ENCODE data around the gene PPP1R18.
"Not testable (repeated sequence)": the region's sequence is repeated elsewhere in the genome, so short reads cannot be mapped to it uniquely, and the experiment has no call there.

PPP1R18 gene

DNA sequence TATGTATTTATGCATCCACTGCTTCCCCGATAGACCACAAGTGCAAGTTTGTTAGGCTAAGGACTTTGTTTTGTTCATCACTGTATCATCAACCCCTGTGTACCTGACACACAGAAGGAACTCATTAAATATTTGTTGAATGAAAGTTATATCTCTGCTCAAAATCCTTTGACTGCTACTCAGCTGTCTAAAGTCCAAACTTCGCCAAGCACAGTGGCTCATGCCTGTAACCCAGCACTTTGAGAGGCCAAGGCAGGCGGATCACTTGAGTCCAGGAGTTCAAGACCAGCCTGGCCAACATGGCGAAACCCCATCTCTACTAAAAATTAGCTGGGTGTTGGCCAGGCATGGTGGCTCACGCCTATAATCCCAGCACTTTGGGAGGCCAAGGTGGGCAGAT is 28.5 kb downstream of the PPP1R18 start:
- DNase-seq: not testable (repeated sequence)

DNA sequence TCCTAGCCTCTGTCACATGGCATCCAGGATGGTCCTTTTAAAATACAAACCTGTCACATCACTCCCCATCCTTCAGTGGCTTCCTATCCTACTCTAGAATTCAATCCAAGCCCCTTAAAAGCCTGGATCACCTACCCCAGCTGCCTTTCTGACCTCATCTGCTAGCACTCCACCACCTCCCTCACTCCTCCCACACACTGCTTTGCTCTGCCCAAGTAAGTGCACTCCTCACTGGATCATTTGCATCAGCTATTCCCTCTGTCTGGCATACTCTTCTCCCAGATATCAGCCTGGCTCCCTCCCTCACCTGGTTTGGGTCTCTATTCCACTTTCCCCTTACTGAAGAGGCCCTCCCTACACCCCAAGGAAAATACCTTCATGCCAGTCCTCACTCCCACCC is 29.0 kb downstream of the PPP1R18 start:
- DNase-seq: no peak

DNA sequence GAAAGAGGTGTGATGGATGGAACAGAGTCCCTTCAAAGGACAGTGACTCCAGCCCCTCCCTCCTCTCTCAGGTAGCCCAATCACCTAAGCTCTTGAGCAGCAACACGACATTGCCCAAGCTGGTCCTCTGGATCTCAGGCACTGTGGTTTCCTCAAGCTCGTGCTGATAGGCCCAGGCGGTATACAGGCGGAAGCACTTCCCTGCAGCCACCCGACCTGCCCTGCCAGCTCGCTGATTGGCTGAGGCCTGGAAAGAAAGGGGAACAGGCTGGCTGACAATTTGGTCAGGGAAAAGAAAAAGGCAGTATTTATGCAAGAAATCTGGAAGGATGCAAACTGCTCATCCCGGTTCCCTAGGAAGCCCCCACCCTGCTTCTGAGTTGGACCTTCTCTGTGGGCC is 29.9 kb downstream of the PPP1R18 start:
- no peak for DNase-seq

DNA sequence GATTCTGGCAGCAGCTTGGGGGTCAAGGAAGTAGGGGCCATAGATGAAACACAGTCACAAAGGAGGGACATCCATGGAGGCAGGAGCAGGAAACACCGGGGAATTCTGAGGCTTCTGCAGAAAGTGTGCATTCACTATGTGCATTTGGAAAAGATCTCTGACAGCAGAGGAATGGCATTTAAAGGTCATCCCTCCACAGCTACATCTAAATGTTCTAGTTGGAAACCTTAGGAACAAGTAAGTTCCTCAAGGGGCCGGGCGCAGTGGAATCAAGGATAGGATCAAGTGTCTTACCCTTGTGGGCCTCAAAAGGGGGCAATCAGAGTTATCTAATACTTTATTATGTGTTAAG is 30.7 kb downstream of the PPP1R18 start:
- no peak for DNase-seq

DNA sequence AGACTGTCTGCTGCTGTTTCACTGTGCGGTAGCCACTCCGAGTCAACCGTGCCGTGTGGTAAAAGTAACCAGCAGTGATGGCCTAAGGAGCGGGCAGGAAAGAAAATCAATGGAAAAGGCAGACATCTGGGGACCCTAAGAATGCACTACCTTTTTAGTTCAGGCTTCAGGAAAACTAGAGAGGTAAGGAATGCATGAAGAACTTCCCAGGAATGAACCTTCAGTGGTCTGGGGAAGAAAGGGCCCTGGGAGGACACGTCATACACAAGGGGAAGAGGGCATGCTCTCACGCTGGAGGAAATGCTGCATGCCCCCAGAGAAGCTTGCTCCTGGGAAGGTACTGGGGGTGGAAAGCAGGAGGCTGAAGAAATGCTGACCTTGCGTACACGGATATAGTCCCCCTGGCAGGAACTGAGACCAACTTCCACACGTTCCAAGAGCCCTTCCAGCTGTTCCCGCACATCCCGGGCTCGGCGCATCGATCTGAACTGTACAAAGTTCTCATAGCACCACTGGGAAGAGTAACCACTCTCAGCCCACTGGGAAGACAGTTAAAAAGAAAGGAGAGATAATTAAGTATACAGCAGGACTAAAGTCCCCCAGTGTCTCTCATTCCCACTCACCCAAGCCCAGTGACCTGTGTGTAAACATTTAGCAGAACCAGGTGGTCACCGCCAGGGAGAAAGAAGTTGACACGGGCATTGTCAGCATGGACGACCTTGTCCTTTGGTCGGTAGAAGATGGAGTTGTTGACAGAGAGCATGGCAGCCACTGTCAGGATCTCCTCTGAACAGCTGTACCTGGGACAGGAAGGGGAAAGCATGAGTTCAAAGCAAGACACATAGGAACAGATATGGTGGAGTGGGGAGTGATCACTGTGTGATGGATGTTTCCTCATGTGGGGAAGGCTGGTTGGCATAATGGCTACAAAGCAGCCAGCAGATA is 31.4 kb downstream of the PPP1R18 start:
- DNase-seq: no peak

DNA sequence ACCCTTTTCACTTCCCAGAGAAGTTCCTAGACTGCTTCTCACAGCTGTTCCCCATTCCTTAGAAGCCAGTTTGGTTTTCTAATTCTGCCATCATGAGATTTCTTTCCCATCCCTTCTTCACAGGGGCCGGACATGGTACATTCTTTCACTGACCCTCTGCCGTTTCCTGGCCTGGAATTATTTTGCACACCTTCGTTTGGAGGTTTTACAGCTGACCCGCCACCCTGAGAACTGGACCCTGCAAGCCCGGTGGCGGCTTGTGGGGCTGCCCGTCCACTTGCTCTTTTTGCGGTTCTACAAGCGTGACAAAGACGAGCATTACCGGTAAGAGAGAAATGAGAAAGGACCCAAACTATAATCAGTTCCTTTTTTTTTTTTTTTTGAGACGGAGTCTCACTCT is 35.3 kb downstream of the PPP1R18 start:
- no peak for DNase-seq

DNA sequence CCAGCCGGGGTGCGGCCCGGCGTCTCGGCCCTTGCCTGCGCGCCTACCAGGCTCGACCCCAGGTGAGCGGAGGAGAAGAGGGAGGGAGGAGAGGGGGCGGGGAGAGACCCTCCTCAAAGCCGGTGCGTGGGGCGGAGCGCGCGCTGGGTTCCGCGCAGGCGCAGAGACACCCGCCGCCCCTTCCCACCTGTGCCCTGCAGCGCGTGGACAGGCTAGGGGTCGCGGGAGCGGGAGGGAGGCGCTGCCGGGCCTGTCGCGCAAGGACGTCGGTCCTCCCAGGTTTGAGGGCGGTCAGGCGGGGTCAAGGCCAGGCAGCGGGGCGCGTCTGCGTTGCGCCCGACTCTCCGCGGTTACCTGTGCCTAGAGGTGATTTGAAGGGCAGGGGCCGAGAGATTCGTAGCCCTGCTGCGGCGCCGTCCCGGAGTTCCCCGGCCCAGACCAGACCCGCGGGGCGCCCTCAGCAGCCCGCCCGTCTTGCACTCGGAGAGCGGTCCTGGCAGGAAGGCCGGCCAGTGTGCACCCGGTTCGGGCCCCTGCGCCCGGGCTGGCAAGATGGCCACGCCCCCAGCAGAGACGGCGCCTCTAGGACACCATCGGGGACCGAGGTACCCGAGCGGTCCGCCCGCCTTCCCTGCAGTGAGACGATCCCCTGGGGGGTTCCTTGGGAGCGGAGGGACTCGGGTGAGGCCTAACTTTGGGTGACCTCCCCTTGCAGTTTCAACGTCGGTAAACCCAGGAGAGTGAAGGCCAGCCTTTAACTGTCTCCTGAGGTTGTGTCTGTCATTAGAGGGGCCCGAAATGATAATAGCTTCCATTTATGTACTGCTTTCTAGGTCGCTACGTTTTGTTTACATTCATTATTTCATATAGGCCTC is 39.0 kb downstream of the PPP1R18 start:
- peak; percentile 89 for DNase-seq

DNA sequence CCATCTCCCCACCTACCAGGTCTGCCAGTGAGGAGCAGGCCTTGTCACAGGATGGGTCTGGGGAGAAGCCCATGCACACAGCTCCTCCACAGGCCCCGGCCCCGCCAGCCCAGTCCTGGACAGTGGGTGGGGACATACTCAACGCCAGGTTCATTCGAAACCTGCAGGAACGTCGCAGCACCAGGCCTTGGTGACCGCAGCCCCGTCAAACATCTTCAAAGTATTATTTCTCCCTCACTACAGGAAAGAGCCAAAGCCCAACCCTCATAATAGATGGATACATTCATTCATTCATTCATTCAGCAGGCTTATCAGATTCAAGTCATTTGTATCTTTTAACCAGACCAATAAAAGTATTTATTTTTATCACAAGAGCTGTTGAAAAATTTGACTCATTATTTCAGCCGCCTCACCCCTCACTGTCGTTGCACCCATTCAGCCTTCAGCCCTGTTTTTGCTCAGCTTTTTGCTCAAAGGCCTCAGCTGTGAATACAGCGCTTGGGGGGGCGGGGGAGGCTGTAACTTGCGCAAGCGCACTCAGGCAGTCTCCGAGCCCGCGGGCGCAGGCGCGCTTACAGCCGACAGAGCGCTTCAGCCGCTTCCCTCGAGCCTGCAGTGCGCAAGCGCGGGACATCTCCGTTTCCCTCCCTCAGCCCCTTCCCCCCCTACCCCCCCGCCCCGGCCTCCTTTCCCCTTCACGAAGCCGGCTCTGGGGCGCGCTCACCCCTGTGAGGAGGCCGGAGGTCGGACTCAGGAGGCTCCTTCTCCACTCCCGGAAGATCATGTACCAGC is 39.8 kb downstream of the PPP1R18 start, which contains the start of gene C6orf136:
Gene C6orf136, plus strand, starts transcription at position 684 of the 792 bp plus-strand sequence. Its CDS starts 99 bp downstream, at position 783.
- peak; percentile 89 for DNase-seq

DNA sequence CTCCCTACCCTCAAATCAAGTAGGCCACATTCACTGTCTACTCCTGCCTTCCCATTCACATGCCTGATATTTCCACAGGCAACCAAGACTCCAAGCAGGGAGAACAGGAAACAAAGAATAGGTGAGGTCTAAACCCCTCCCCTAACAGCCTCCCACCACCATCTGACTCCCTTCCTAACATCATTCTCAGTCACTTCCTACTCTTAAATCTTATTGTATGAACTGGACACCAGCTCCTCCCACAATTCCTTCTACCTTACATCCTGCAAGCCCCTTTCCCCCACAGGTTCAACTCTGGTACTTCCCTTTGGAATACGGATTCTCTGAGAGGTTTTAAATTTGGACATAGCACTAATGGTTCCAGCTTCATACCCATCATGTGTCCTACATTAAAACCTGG is 40.5 kb downstream of the PPP1R18 start:
- no peak for DNase-seq

DNA sequence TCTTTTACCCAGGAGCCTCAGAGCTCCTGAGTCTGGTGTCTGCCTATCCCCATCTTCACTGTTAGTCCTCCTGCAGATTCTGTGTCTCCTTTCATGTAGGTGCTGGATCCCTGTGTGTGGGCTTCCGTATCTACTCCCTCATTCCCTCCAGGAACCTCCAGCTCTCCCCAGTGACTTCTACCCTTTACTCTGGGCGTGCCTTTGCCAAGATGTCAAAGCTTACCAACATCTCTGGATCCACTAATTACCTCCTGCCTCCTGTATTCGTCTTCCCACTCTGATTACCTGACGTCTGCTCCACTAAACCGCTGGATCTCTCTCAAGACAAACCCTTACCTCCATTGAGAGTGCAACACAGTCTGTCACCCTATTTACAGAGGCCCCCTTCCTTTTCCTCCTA is 41.7 kb downstream of the PPP1R18 start:
- DNase-seq: no peak

DNA sequence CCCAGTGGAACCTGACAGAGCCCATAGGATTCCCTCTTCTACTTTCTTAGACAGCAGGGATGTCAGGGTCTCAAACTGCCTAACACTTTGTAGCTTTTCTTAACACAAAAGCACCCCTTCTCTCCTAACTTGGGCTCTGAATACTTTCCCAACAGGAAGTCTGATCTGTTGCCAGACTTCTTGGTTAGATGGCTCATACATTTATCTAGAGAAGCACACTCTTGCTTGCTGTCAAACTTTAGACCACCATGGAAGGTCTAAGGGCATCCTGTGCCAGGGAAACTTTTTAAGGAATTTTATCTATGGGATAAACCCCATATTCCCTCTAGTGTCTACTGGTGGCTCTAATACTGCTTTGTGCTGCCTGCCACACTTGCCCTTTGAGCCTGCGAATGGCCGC is 42.8 kb downstream of the PPP1R18 start:
- DNase-seq: no peak

DNA sequence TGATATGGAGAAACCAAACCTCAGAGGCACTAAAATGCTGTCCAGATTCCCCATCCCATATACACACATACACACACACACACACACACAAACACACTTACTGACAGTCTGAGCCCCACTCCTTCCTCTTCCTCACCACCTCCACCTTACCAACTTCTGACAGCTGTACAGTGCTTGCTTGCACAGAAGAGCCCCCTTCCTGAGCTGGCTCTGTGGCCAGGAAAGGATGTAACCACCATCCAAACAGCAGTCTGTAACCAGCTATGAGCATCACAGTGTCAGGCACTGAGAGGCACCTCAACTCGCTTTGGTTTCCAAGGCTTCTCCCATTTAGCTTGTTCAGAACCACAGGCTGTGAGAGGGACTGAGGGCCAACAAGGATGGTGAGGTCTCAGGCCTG is 45.4 kb downstream of the PPP1R18 start:
- no peak for DNase-seq

DNA sequence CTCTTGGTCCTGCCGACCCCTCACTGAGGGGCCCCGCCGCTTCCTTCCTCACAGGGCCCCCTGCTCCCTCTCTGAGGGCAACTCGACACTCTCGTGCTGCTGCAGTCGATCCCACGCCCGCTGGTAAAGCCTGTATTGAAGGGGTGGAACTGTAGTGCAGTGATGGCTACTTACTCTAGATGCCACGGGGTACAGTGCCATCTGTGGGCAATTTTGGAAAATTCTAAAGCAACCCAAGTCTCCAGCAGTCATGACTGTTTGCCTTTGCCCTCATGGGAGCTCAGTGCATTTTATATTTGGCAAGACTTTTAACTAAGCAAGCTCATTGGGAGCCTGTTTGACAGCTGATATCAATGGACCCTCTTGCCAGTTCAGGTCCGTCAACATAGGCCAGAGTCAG is 46.0 kb downstream of the PPP1R18 start:
- DNase-seq: no peak

DNA sequence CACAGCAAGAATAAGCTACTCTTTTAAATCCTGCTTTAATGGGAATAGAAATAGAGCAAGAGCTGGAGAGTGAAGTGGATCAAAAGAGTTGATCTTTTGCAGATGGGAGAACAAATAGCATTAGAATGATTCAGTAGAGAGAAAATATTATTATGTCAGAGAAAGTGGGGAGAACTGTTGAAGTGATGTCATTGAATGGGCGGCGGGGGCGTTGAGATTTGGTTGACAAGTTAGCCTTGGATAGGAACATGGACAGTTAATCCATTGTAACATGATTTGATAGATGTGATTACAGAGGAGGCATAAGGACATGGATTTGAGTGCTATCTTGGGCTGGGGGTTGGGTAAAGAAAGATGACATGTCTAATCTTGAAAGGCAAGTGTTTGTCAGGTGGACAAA is 50.6 kb downstream of the PPP1R18 start:
- DNase-seq: no peak

DNA sequence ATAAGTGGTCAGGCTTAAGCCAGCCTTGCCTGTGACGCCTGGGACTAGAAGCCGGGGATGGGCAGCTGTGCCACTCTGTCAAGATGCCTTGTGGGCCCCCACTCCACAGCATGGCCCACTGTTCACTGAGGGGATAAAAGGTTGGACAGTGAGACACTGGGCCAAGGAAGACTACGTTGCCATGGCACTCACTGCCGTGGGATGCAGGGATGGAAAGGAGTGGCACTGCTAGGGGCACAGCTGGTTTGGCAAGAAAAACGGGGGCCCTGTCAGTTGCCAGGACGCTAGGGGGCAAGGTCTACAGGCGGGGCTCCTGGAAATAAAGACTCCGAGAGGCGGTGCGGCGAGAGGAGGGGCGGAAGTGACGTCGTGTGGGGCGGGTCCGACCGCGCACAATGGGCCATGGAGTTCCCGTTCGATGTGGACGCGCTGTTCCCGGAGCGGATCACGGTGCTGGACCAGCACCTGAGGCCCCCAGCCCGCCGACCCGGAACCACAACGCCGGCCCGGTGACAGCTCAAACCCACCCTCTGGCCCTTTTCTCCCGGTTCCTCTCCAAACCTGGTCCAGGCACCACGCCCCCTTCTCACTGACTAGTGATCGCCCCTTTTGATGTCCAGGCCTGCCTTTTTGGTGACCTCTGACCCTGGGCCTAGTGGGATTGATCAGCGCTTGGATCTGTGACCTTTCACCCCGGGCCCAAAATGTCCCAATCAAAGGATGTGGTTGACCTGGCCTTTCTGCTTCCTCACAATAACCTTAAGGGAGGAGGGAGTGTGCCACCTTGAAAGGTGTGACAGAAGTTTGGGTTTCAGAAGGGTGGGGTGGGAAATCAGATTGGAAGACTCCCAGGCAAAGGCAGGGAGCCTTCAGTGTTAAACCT is 59.7 kb downstream of the PPP1R18 start, which contains the start of gene ATAT1:
Gene ATAT1, plus strand, starts transcription at position 391 of the 883 bp plus-strand sequence.
- peak; percentile 82 for DNase-seq
